Ramos (cell line): ENCODE measurements around the gene PCBP3.

ENCODE experiments used
- in situ Hi-C: fragments of 300-500 bp; cut with MboI; formaldehyde crosslinking; loops from one replicate; pipeline ENCODE4 v1.14.3; 2022; ENCODE audit warnings: low sequenced_read_pairs; ENCODE audit not compliant: unreplicated experiment

Gene PCBP3

GRCh38 chr21:45980697-45981096 is 337.2 kb downstream of the PCBP3 start:
- in situ Hi-C loops: no loop called here

- in situ Hi-C loops: no loop called here
These were observed 337.9 kb downstream of the PCBP3 start, which contains the start of gene COL6A1 for GRCh38 chr21:45981151-45982091. TSS of gene COL6A1 (plus strand) at chr21:45981770. CDS start at chr21:45981851, 81 bp downstream.

- in situ Hi-C loops: no loop called here
These were observed 338.7 kb downstream of the PCBP3 start for GRCh38 chr21:45982092-45982757.

GRCh38 chr21:45982758-45983648 is 339.5 kb downstream of the PCBP3 start:
- in situ Hi-C loops: no loop called here

GRCh38 chr21:45983649-45983965 is 340.1 kb downstream of the PCBP3 start:
- in situ Hi-C loops: no loop called here

GRCh38 chr21:45983981-45984551 is 340.5 kb downstream of the PCBP3 start:
- in situ Hi-C loops: no loop called here

GRCh38 chr21:45984584-45985095 is 341.1 kb downstream of the PCBP3 start:
- in situ Hi-C loops: no loop called here

- in situ Hi-C loops: no loop called here
These were observed 342.2 kb downstream of the PCBP3 start for GRCh38 chr21:45985471-45986315.

- in situ Hi-C loops: no loop called here
These were observed 343.0 kb downstream of the PCBP3 start for GRCh38 chr21:45986316-45987051.

- in situ Hi-C loops: no loop called here
These were observed 343.7 kb downstream of the PCBP3 start for GRCh38 chr21:45987121-45987711.

- in situ Hi-C loops: no loop called here
These were observed 345.1 kb downstream of the PCBP3 start for GRCh38 chr21:45988366-45989347.

- in situ Hi-C loops: no loop called here
These were observed 346.0 kb downstream of the PCBP3 start for GRCh38 chr21:45989355-45990048.

- in situ Hi-C loops: no loop called here
These were observed 346.7 kb downstream of the PCBP3 start for GRCh38 chr21:45990049-45990711.

- in situ Hi-C loops: no loop called here
These were observed 347.4 kb downstream of the PCBP3 start for GRCh38 chr21:45990741-45991605.
